ENCODE data around the gene MCM6. TPM values are rescaled to one million over a fixed set of nuclear protein-coding genes. Genes with fewer than 3 reads are reported as not detected.

MCM6 gene
- total RNA-seq, 1 donor from 2014 or later, result 3.7 TPM

DNA sequence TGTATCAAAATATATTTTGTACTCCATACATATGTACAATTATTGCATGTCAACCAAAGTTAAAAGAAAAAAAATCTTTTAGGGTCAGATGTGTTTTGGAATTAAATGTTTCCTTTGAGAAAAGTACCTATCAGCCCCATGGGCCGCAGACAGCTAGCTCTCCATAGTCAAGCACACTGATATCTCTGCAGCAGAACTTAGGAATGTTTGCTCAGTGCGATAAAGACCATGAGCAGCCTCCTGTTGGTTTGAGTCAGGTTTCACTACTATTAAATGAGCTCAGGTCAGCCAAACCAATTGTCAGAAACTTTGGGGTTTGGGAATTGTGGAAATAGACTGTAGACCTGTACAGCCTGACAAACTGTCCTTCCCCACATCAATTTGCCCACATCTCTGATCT is 73.0 kb downstream of the MCM6 start:
- DNase-seq (ENCODE audit: low read depth), result no peak
- no peaks in the 10 kb centered on the region for H3K36me3 ChIP-seq (ENCODE audit: control insufficient read depth, insufficient read depth, low read length)
- H3K27me3 ChIP-seq (ENCODE audit: control insufficient read depth, insufficient read depth, low read length), result no peaks in the 10 kb centered on the region
- no peak for FAIRE-seq
- no peak overlapping the region for H3K4me3 ChIP-seq (ENCODE audit: low read depth, low read length)
- TF ChIP-seq, protein P1, sequence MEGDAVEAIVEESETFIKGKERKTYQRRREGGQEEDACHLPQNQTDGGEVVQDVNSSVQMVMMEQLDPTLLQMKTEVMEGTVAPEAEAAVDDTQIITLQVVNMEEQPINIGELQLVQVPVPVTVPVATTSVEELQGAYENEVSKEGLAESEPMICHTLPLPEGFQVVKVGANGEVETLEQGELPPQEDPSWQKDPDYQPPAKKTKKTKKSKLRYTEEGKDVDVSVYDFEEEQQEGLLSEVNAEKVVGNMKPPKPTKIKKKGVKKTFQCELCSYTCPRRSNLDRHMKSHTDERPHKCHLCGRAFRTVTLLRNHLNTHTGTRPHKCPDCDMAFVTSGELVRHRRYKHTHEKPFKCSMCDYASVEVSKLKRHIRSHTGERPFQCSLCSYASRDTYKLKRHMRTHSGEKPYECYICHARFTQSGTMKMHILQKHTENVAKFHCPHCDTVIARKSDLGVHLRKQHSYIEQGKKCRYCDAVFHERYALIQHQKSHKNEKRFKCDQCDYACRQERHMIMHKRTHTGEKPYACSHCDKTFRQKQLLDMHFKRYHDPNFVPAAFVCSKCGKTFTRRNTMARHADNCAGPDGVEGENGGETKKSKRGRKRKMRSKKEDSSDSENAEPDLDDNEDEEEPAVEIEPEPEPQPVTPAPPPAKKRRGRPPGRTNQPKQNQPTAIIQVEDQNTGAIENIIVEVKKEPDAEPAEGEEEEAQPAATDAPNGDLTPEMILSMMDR (IDR thresholded peaks at IDR 0.05; ENCODE audit: insufficient read depth, low read length, severe bottlenecking), result no peak

DNA sequence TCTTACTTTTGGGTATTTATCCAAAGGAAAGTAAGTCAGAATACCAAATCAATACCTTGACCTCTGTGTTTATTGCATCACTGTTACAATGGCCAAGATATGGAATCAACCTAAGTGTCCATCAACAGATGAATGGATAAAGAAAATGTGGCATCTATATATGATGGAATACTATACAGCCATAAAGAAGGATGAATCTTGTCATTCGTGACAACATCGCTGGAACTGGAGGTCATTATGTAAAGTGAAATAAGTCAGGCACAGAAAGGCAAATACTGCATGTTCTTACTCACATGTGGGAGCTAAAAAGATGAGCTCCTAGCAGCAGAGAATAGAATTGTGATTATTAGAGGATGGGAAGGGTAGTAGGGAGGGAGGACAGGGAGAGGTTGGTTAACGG is 73.9 kb downstream of the MCM6 start:
- H3K4me3 ChIP-seq (ENCODE audit: low read depth, low read length), result no peak overlapping the region
- no peaks in the 10 kb centered on the region for H3K27me3 ChIP-seq (ENCODE audit: control insufficient read depth, insufficient read depth, low read length)
- TF ChIP-seq, protein P1 (IDR thresholded peaks at IDR 0.05; ENCODE audit: insufficient read depth, low read length, severe bottlenecking), result no peak
- no peaks in the 10 kb centered on the region for H3K36me3 ChIP-seq (ENCODE audit: control insufficient read depth, insufficient read depth, low read length)
- FAIRE-seq, result no peak
- DNase-seq (ENCODE audit: low read depth), result no peak

DNA sequence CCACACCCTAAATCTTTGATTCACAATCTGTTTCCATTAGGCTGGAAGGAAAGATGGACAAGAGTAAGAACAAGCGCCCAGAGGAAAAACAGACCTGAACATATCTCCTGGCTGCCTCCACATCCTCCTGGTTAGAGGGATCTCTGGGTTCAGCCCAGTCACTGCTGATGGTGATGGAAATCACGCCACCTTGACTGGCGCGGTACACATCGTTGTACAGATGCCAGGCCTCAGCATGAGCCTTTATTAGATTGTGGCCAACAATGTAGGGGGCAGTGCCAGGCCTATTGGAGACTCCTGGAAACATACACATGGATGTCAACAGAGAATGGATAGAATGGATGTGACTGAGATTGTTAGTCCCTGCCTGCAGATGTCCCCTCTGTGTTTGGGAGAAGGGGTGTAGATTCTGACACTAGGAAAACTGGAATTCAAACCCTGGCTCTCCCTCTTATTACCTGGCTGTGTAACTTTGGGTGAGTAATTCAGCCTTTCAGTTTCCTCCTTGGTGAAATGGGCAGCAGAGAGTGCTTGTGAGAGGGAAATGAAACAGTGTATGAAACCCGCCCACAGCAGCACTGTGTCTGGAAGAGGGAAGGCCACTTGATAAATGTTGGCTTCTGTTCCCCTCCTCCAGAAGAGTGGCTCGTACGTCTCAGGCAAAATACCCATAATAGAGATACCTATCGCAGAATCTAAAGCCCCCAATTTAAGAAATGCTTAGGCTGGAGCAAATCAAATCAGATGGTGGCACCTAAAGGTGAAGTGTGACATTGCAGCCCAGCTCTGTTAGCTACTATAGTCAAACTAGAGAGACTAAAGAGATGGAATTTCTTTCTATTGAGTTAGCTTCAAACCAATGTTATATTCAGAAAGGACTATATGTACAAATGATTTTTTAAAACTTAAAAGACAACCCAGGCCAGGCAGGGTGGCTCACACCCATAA is 75.5 kb downstream of the MCM6 start:
- H3K4me3 ChIP-seq (ENCODE audit: low read depth, low read length), result no peak overlapping the region
- DNase-seq (ENCODE audit: low read depth), result no peak
- no peak for FAIRE-seq
- no peaks in the 10 kb centered on the region for H3K27me3 ChIP-seq (ENCODE audit: control insufficient read depth, insufficient read depth, low read length)
- TF ChIP-seq, protein P1 (IDR thresholded peaks at IDR 0.05; ENCODE audit: insufficient read depth, low read length, severe bottlenecking), result no peak
- no peaks in the 10 kb centered on the region for H3K36me3 ChIP-seq (ENCODE audit: control insufficient read depth, insufficient read depth, low read length)

DNA sequence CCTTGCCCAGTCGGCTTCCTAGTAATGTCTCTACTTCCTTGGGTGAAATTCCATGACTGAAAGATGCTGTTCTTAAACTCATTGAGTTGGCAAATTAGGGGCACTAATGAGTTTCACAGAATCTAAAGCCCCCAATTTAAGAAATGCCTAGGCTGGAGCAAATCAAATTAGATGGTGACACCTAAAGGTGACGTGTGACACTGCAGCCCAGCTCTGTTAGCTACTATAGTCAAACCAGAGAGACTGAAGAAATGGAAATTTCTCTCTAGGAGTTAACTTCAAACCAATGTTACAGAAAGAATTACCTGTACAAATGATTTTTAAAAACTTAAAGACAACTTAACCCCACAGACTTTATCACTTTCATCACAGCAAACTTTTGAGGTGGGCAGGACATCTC is 76.5 kb downstream of the MCM6 start:
- H3K4me3 ChIP-seq (ENCODE audit: low read depth, low read length), result no peak overlapping the region
- no peak for FAIRE-seq
- DNase-seq (ENCODE audit: low read depth), result no peak
- TF ChIP-seq, protein P1 (IDR thresholded peaks at IDR 0.05; ENCODE audit: insufficient read depth, low read length, severe bottlenecking), result no peak
- no peaks in the 10 kb centered on the region for H3K27me3 ChIP-seq (ENCODE audit: control insufficient read depth, insufficient read depth, low read length)
- H3K36me3 ChIP-seq (ENCODE audit: control insufficient read depth, insufficient read depth, low read length), result no peaks in the 10 kb centered on the region

DNA sequence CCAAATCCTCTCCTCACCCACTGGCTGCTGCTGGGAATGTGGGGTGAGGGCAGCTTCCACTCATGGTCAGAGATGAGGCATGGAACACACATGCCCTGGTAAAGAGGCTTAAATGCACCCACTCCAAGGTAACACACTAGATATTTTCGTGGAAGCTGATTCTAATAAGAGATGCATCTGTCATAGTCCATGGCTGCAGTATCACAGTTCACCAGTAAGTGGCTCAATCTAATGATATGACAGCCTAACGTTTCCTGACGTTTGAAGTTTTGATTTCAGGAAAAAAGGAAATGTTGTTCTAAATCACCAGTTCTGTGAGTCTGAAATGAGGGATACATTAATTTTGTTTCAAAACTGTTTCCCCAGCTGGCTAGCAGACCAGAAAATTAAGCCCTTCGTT is 77.5 kb downstream of the MCM6 start:
- Histone ChIP-seq H3K4me3 (ENCODE audit: low read depth, low read length) (no peak overlapping the region), H3K27me3 (ENCODE audit: control insufficient read depth, insufficient read depth, low read length) (no peaks in the 10 kb centered on the region), H3K36me3 (ENCODE audit: control insufficient read depth, insufficient read depth, low read length) (no peaks in the 10 kb centered on the region)
- FAIRE-seq (no peak), DNase-seq (ENCODE audit: low read depth) (no peak)
- TF ChIP-seq, protein P1 (IDR thresholded peaks at IDR 0.05; ENCODE audit: insufficient read depth, low read length, severe bottlenecking), result no peak

Measured in bronchial epithelial cell (primary cell).